ENCODE measurements around the gene SNX13.
A peak's percentile ranks its signal among the peaks of the same experiment; 100 is the strongest.
"Not testable (repeated sequence)": the region's sequence is repeated elsewhere in the genome, so short reads cannot be mapped to it uniquely, and the experiment has no call there.

SNX13 gene

DNA sequence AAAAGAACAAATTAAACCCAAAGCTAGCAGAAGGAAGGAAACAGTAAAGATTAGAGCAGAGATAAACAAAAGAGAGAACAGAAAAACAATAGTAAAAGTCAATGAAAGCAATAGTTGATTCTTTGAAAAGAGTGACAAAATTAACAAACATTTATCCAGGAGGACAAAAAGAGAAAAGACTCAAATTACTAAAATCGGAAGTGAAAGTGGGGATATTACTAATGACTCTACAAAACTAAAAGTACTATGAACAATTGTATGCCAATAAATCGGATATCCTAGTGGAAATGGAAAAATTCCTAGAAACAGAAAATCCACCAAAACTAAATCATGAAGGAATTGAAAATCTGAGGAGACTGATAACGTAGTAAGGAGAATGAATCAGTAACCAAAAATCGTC, 96.3 kb downstream of the SNX13 start:
- no peak for DNase-seq

DNA sequence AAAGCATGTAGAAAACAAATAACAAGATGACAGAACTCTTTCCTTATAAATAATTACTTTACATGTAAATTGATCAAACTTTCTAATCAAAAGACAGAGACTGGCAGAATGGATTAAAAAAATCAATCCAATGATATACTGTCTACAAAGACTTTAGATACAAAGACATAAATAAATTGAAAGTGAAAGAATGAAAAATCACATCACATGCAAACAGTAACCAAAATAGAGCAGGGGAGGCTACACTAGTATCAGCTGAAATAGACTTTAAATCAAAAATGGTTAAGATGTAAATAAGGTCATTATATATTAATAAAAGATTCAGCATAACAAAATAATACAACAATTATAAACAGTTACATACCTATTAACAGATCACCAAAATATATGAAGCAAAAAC, 97.3 kb downstream of the SNX13 start:
- DNase-seq, result no peak

DNA sequence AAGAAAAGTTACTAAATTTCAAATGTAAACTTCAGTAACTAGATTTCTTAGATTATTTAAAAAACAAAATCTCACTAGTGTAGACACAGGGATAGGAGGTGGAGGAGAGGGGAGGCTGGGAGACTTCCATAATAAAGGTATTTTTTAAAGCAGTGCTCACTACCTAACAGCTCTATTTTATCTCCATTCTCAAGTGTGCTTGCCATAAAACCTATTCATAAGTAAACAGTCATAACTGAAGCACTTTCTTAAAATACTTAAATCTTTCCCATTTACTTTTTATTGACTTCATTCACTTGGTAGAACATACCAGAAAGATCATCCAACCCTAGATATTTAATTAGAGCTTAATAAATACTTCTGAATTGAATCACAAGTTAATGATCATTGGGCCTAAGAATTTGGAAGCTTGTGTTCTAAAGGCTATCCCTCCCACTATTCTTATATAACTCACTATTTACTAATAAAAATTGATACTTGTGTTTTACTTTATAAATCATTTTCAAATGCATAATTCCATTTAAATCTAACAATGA, 107.4 kb downstream of the SNX13 start:
- DNase-seq, result no peak

DNA sequence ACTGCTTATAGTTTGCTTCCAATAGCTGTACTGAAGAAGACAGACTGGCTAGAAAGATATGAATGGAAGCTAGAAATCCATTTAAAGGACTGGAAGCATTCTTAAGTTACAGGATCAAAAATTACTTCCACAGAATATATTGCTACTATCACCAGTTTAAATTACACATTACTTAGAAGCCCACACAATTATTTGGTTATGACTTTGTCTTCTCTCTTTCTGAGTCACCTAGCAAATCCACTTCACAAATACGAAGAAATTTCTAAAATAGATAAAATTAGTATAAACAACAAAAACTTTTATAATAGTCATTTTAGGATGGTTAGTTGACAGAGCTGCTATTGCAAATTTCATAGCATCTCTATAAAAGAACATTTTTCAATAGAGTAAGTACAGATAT, 108.1 kb downstream of the SNX13 start:
- DNase-seq, result no peak

DNA sequence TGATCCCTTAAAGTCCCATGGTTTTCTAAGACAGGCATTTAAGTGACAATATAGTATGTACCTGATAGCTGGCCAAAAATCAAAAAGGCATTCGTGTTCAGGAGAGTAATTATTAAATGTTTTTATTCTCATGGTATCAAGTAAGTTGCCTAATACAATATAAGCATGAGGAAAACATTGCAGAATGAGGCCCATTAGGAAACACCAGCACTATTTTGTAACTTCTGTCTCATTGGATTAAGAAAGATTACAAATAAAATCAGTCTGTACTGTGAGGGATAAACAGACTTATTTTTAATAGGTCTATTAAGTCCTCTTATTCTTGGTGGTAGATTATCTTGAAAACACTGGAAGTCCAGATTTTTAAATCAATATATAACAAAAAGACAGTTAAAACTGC, 110.1 kb downstream of the SNX13 start:
- no peak for DNase-seq

DNA sequence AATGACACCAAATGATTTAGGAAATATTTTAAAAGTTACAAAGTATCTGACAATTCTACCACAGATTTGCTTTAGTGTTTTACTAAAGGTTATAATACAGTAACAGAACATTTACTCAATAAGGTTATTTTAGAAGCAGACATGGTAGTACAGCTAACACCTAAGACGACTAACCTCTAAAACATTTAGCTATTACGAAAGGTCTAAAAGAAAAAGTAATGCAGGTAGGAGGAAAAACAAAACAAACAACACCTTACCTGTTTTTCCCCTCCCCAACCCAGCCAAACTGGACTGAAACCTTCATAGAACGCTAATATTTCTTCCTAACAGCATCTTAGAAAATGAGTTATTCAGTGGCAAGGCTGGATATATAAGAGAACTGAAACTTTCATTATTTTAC, 111.3 kb downstream of the SNX13 start:
- no peak for DNase-seq

DNA sequence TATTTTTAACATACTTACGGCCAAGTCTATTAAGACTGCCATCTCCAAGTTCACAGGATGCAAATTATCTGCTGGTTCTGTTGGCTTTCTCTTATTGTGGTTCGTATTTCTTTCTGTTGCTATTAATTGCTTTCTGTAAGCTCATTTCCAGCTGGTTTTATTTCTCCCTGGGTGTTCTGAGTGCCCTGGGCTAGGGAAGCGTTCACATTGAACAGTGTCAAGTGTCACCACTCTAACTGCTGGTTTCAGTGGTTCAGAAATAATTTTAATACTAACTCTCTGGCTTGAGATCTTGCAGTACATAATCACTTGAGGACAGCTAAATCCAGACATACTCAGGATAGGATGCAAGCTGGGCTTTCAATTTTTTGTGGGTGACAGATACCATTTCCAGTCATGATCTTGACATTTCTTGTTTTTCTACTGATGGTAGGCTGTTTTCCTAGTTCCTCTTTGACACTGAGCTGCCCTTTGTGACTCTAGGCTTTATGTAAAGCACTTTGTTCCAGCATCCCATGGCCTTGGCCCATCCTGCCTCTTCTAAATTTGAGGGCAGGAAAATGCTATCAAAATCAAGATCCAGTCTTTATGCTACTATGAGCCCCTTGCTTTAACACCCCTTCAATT, 117.6 kb downstream of the SNX13 start:
- no peak for DNase-seq

DNA sequence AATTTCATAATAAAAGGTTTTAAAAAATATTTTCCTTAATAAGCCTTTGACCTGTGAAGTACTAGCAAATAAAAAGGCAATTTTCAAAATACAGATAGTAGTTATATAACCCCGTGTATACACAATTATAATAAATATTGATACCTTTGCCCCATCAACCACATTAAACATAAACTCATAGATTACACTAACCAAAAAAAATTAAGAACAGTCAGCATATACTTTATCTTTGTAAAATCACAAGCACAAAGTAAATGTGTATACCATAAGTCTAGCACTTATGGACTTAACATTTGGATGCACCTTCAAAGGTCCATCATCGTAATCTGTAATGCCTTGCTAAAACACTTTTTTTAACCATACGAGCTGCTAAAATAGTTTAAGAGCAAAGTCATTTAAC, 123.4 kb downstream of the SNX13 start:
- DNase-seq, result no peak

DNA sequence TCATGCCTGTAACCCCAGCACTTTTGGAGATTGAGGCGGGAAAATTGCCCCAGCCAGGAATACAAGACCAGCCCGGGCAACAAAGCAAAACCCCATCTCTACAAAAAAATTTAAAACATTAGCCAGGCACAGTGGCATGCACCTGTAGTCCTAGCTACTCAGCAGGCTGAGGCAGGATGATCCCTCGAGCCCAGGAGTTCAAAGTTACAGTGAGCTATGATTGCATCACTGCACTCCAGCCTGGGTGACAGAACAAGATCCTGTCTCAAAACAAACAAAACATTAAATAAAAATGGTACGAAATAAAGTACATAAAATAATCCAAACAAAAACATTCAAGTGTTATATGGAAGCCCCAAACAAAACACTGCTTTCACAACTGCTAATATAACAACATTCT, 125.0 kb downstream of the SNX13 start:
- DNase-seq, result no peak

DNA sequence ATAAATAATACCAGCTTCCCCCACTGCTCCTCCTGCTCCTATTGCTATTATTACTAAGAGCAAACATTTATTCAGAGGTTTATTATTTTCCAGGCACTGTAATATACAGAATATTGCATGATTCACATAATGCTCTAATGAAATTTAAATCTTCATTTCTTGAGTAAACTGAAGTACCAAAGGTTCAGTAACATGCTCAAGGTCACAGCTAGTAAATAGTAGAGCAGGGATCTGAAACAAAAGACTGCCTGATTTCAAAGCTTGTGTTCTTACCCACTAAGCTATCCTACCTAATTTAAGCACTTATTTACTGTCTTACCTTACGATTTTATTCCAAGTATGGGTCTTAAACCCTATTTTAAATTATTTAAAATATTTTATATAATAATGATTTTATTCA, 126.2 kb downstream of the SNX13 start:
- no peak for DNase-seq

DNA sequence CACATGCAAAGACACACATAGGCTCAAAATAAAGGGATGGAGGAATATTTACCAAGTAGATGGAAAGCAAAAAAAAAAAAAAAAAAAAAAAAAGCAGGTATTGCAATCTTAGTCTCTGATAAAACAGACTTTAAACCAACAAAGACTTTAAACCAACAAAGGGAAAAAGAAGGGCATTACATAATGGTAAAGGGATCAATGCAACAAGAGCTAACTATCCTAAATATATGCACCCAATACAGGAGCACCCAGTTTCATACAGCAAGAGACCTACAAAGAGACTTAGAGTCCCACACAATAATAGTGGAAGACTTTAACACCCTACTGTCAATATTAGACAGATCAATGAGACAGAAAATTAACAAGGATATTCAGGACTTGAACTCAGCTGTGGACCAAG, 131.1 kb downstream of the SNX13 start:
- not testable (repeated sequence) for DNase-seq

DNA sequence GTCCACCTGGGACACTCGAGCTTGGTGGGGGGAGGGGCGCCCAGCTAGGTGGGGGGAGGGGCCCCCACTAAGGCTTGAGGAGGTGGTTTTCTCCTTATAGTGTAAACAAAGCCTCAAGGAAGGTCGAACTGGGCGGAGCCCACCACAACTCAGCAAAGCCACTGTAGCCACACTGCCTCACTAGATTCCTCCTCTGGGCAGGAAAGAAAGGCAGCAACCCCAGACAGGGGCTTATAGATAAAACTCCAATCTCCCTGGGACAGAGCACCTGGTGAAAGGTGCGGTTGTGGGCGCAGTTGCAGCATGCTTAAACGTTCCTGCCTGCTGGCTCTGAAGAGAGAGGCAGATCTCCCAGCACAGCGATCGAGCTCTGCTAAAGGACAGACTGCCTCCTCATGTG, 133.1 kb downstream of the SNX13 start:
- no peak for DNase-seq

DNA sequence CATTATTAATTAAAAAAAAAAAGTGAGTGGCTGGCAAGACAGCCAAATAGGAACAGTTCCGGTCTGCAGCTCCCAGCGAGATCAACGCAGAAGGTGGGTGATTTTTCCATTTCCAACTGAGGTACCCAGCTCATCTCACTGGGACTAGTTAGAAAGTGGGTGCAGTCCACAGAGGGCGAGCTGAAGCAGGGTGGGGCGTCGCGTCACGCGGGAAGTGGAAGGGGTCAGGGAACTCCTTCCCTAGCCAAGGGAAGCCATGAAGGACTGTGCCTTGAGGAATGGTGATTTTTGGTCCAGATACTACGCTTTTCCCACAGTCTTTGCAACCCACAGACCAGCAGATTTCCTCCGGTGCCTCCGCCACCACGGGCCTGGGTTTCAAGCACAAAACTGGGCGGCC, 133.7 kb downstream of the SNX13 start:
- DNase-seq, result no peak

DNA sequence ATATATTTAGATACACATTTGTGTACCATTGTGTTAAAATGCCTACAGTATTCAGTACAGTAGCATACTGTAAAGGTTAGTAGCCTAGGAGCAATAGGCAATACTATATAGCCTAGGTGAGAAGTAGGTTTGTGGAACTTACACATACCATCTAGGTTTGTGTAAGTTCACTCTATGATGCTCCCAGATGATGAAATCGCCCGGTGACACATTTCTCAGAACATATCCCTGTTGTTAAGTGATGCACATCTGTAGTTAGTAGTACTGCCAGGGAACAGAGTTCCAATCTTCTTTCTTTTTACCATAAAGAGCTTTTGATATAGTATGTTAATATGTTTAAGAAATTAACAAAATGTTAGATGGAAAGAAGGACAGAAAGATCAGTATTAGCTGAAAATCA, 138.2 kb downstream of the SNX13 start:
- no peak for DNase-seq

DNA sequence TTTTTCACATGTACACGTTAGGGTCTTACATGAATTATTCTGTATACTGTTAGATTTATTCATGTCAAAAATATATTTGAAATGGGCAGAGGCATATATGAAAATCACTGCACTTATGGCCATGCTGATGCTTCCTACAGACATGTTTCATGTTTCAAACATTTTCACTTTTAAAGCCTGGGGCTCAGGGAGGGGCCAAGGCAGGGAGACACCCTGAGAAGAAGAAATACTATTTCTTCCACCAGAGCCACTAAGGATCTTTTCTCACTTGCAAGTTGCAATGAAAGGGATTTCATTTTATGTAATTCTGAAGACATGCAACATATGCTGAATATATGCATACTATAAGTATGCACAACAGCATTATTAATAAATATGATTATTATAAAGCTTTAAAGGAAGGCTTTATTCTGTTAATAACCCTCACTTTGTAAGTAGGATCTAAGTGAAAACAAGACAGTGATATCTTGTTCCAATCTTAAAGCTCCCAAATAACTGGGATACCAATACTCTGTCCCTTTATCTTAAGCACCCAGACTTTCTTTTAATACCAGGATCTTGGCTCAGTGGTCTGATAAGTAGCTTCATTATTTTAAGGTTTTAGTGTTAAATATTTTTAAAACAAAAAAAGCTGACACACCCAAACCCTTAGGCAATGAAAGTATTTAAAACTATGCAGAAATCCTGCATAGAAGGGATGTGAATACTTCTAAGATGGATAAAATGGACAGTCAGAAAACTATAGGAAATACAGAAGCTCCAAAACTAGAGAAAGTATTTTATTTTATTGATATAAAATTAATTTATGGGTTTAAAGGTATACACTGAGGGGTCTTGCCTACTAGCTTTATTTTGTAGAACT, 148.0 kb downstream of the SNX13 start:
- DNase-seq, result no peak

DNA sequence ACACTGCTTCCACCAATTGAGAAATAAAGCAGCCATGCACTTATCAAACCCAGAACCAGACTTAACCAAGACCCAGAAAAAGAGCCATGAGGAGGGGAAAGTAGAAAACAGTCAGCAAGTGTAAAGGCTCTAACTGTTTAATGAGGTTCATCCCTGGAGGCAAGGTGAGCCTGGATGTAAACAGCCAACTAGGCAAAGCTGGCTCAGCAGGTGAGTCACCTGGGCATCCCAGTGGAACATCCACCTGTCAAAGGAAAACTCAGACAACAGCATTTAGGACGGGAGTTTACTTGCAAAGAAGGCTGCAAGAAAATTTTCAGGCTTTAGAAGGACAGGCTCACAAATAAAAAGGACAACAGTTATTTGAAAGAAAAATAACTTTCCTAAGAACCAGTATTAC, 153.0 kb downstream of the SNX13 start:
- no peak for DNase-seq

DNA sequence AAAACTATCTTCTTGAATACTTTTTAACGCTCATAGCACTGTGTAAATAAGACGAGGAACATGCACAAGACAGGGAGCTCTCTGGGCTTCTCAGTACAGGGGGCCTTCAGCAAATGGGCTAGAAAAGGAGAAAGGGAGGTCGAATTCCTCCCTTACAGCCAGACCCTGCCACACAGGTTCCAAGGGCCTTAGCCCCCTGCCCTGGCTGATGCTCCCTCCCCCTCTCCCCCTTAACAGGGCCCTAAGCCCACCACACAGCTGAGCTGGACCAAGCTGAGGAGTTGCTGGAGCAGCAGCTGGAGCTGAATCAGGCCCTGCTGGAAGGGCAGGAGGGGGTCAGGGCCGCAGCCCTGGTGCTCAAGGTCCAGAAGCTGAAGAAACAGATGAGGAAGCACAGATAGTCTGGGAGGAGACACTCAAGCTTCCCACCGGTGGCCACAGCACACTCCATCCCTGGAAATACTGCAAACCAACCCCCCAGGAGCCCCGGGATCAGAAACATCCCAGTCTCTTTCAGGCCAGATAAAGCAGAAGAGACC, 153.9 kb downstream of the SNX13 start:
- no peak for DNase-seq

DNA sequence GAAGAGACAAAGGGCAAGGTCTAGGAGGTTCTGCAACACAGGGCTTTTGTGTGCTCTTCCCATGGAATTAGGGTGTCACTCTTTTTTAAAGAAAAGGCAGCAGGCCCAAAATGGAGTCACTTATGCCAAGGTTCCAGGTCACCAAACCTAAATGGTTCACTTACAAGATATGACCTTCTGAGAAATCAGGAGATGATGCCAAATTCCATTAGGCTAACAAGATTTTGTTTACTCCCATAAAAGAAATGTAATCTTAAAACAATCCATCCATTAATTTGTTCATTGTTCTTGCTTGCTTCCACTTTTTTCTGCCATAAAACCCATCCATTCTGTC, 158.1 kb downstream of the SNX13 start:
- DNase-seq, result no peak

DNA sequence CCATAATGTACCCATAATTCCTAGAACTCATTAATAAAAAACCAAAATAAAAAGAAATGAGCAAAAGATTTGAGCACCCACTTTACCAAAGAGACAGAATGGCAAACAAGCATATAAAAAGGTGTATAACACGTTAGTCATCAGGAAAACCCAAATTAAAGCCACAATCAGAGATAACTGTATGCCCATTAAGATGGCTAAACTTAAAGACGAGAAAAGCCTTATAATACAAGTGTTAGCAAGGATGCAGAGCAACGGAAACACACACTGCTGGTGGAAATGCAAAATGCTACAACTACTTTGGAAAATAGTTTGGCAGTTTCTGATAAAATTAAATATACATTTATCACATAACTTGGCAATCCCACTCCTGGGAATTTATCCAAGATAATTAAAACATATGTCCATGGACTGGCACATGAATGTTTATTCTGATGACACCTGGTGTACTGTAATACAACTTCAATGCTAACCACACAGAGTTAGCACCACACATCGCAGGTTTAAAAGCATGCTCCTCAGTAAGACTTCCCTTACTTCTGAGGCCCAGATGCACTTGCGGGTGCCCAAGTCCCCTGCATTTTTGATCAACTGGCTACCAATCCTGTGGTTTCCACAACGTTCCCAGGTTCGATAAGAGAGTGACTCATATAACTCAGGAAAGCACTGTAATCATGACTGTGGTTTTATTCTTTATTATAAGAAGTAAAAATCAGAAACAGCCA, 158.6 kb downstream of the SNX13 start:
- DNase-seq, result no peak

DNA sequence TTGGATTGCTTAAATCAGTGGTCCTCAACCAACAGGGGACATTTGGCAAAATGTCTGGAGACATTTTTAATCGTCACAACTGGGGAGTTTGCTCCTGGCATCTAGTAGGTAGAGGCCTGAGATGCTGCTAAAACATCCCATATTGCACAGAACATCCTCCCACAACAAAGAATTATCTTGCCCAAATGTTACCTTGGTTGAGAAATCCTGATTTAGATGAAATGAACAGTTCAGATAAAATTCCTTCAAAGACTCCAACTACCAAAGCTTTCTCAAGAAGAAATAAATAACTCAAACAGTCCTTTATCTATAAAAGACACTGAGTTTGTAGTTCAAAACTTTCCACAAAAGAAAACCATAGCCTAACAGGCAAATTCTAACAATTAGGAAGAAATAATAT, 160.9 kb downstream of the SNX13 start:
- no peak for DNase-seq

DNA sequence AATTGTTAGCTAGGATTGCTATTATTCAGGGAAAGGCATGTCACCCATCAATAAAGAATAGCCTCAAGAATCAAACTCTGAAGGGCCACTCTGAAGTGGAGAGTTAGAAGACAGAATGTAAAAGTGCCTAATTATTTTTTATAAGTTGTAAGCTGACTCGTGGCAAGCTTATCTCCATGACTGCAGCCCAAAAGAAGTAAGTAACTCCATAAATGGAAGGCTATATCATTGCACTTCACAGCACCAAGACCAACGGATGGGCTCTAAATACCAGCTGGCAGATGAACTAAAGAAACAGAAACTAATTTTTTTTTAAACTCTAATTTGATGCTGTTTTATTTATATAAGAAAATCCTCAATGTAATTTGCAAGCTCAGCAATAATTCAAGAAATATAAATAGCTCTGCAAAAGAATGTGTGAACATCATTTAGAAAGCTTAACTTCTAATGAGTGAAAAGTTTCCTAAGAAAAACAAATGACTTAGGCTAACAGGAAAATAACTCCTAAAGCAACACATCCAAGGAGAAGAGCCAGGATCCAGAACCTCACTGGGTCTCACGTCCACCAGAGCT, 165.5 kb downstream of the SNX13 start:
- no peak for DNase-seq

DNA sequence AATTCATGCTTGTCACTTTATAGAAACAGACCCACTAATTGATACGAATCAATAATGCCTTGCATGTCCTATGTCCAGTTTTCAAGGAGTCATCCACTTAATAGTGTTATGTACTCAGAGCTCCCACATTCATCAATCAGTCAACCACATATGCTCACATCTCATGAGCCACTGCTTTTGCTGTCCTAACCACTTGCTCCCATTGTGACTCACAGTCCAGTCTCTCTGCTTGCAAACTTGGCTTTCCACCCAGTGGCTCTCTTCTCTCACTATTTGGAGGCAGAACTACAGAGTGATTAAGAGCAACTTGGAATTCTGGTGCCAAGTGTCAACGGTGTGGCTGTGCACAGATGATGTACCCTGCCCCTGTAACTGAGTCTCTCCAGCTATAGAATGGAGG, 166.0 kb downstream of the SNX13 start:
- DNase-seq, result no peak

DNA sequence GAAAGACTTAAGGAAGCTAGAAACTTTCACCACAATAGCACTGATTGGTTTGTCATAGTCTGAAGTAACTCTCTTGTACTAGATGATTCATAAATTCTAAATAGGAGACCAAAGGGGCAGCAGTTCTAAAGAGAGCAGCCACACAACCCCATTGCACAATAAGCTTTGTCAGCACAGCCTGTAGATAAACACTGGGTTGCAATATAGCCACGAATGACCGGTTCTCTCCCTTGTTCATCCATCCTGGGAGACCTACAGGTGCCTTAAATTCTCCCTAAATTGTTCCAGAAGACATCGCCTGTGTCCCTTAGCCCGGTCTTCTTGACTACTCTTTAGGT, 167.0 kb downstream of the SNX13 start:
- DNase-seq, result peak; percentile 5
